ENCODE results near the gene SFMBT2. TPM values are rescaled to one million over a fixed set of nuclear protein-coding genes. Genes with fewer than 3 reads are reported as not detected.

Gene SFMBT2
- total RNA-seq, 1 donor from 2014 or later = 7.0 TPM

- no peaks in the 10 kb centered on the region for H3K27me3 Mint-ChIP-seq (ENCODE audit: low read depth)
- TF ChIP-seq, protein P1, sequence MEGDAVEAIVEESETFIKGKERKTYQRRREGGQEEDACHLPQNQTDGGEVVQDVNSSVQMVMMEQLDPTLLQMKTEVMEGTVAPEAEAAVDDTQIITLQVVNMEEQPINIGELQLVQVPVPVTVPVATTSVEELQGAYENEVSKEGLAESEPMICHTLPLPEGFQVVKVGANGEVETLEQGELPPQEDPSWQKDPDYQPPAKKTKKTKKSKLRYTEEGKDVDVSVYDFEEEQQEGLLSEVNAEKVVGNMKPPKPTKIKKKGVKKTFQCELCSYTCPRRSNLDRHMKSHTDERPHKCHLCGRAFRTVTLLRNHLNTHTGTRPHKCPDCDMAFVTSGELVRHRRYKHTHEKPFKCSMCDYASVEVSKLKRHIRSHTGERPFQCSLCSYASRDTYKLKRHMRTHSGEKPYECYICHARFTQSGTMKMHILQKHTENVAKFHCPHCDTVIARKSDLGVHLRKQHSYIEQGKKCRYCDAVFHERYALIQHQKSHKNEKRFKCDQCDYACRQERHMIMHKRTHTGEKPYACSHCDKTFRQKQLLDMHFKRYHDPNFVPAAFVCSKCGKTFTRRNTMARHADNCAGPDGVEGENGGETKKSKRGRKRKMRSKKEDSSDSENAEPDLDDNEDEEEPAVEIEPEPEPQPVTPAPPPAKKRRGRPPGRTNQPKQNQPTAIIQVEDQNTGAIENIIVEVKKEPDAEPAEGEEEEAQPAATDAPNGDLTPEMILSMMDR (conservative IDR thresholded peaks at IDR 0.05) = no peak
- peaks cover 39% of the 10 kb centered on the region for H3K36me3 Mint-ChIP-seq (ENCODE audit: low read depth)
- H3K4me1 Mint-ChIP-seq = peaks cover 4% of the 10 kb centered on the region
- no peak overlapping the region for H3K4me3 Mint-ChIP-seq
- no peak for DNase-seq (ENCODE audit: low read depth, low spot score)
- H3K27ac Mint-ChIP-seq (ENCODE audit: unreplicated experiment) = no peak overlapping the region
- no peaks in the 10 kb centered on the region for H3K9me3 Mint-ChIP-seq
Observed at GRCh38 chr10:7372504-7372903, 38.3 kb downstream of the SFMBT2 start.

DNA sequence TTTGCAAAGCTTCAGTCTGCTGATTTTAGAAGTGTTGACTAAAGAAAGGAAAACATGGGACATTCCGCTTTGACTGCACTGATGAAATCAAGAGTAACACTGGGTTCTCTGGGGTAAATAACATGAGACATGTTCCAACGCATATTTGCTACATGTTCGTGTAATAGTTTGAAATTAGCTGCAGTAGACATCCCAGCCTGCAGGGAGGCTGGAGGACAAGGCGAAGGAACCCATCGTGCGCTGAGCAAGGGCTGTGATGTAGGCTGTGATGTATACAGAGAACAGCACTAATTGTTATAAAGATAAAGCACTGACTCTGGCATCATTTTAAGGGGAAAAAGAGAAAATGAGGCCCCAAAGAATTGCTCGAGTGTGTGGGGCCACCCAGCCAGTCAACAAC, 40.3 kb downstream of the SFMBT2 start:
- DNase-seq (ENCODE audit: low read depth, low spot score) = no peak
- TF ChIP-seq, protein P1 (conservative IDR thresholded peaks at IDR 0.05) = no peak
- Mint-ChIP-seq H3K36me3 (ENCODE audit: low read depth) (peaks cover 35% of the 10 kb centered on the region), H3K27me3 (ENCODE audit: low read depth) (no peaks in the 10 kb centered on the region), H3K9me3 (no peaks in the 10 kb centered on the region), H3K4me3 (no peak overlapping the region), H3K27ac (ENCODE audit: unreplicated experiment) (no peak overlapping the region), H3K4me1 (peaks cover 6% of the 10 kb centered on the region)

DNA sequence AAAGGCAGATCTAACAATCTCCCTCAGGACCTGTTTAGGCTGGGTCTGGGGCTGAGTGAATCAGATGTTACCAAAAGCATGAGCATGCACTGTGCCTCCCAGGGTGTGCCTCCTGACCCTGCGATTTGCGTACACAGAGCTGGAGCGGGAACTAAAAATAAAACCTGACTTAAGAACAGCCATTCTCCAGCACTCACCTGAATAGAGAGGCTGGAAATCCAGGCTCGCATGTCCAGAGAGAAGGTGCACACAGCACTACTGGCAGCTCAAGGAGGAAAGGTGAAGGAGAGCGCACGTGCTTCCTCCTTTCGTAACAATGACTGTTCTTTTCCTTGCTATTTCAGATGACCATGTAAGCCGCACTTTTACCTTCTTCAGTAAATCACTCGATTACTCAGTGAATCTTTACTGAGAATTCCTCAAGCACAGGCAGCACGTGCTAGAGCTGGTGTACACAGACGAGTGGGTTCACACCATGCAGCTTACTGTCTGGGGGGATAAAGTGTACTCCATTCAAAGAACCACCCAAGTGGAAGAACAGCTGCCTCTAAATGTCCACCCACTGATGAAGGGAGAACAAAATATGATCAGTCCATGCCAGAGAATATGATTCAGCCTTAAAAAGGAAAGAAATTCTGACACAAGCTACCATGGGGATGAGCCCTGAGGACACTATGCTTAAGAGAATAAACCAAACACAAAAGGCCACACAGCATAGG, 45.6 kb downstream of the SFMBT2 start:
- TF ChIP-seq, protein P1 (conservative IDR thresholded peaks at IDR 0.05) = no peak
- DNase-seq (ENCODE audit: low read depth, low spot score) = no peak
- Mint-ChIP-seq H3K4me3 (no peak overlapping the region), H3K27me3 (ENCODE audit: low read depth) (no peaks in the 10 kb centered on the region), H3K36me3 (ENCODE audit: low read depth) (peaks cover 27% of the 10 kb centered on the region), H3K9me3 (no peaks in the 10 kb centered on the region), H3K27ac (ENCODE audit: unreplicated experiment) (peak overlapping the region; percentile 4), H3K4me1 (peaks cover 24% of the 10 kb centered on the region)

DNA sequence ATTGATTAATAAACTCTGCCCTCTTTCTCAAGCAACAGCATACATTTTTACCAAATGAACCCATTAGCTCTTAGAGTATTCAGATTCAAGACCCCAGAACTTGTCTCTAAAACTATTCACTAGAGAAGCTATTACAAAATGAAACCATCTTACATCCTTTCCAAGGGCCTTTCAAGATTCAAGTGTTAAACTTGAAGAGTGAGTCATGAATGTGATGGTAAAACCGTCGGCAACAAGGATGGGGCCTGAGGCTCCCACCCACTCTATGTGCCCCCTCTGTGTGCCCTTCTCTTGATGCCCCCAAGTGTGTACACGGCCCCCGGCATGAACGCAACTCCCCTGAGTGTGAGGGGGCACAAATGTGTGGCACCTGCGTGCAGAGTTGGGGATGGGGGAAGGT, 46.4 kb downstream of the SFMBT2 start:
- H3K9me3 Mint-ChIP-seq = no peaks in the 10 kb centered on the region
- peaks cover 24% of the 10 kb centered on the region for H3K4me1 Mint-ChIP-seq
- no peak overlapping the region for H3K4me3 Mint-ChIP-seq
- H3K27me3 Mint-ChIP-seq (ENCODE audit: low read depth) = no peaks in the 10 kb centered on the region
- peaks cover 26% of the 10 kb centered on the region for H3K36me3 Mint-ChIP-seq (ENCODE audit: low read depth)
- H3K27ac Mint-ChIP-seq (ENCODE audit: unreplicated experiment) = no peak overlapping the region
- DNase-seq (ENCODE audit: low read depth, low spot score) = no peak
- TF ChIP-seq, protein P1 (conservative IDR thresholded peaks at IDR 0.05) = no peak

DNA sequence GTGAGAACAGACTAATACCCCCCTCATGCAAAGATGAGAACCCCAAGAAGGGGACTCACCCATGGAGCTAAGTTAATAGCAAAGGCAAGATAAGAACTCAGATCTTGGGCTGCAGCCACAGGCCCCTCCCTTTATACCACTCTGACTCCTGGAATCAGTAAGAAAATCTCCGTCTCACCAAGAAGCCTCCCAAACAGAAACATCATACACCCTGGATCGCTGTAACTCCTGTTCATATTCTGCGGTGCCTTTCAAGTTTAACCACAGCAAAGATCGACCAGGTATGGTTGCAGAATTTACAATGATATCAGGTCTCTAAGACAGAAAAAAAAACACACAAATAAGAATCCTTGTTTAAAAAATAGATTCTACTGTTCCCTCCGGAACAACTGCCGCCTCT, 47.1 kb downstream of the SFMBT2 start:
- H3K9me3 Mint-ChIP-seq = peaks cover 2% of the 10 kb centered on the region
- H3K4me3 Mint-ChIP-seq = no peak overlapping the region
- H3K27ac Mint-ChIP-seq (ENCODE audit: unreplicated experiment) = no peak overlapping the region
- no peaks in the 10 kb centered on the region for H3K27me3 Mint-ChIP-seq (ENCODE audit: low read depth)
- no peak for DNase-seq (ENCODE audit: low read depth, low spot score)
- H3K36me3 Mint-ChIP-seq (ENCODE audit: low read depth) = peaks cover 26% of the 10 kb centered on the region
- TF ChIP-seq, protein P1 (conservative IDR thresholded peaks at IDR 0.05) = no peak
- H3K4me1 Mint-ChIP-seq = peaks cover 24% of the 10 kb centered on the region
